Activated CD4-positive, alpha-beta T cell treated with anti-CD3 and anti-CD28 coated beads, Interleukin-2, amount 50 U/mL, for 16 hours (primary cell): Measurements from ENCODE around the gene JMJD1C.

Experiments used
- DNase-seq: peaks from one replicate; pipeline ENCODE4 v3.0.0-alpha.2; 2020

Gene JMJD1C

DNA sequence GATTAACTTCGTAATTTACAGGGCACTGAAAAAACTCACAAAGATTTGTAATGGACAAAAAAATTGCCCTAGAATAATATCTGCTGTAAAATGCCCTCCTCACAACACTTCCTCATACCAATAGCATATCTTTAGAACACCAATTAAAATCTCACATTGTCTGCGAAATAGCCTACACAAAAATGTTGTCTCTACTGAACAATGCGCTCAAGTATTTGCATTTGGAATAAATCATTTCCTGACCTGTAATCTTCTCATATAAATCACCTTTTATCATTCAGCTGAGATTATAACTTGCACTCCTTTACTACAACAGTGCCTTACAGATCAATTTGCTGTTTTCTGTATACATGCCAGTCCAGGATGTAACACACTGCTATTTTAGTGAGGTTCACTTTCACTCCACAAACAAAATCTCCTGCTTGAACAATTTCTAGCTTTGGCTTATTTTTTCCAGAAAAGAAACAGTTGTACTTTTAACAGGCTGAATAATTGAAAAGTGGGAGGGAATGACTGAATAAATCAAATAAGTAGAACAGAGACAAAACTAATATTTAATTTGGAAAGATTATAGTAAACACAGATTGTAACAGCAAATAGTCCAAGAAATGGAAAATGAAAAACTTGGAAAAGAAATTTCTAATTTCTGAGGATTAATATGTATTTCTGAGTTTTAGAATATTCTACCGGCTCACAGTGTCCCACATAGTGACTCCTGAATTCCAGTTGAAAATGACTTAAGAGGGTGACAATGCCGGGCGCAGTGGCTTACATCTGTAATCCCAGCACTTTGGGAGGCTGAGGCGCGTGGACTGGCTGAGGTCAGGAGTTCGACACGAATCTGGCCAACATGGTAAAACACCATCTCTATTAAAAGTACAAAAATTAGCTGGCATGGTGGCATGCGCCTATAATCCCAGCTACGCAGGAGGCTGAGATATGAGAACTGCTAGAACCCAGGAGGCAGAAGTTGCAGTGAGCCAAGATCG is 30.6 kb downstream of the JMJD1C start:
- no peak for DNase-seq

DNA sequence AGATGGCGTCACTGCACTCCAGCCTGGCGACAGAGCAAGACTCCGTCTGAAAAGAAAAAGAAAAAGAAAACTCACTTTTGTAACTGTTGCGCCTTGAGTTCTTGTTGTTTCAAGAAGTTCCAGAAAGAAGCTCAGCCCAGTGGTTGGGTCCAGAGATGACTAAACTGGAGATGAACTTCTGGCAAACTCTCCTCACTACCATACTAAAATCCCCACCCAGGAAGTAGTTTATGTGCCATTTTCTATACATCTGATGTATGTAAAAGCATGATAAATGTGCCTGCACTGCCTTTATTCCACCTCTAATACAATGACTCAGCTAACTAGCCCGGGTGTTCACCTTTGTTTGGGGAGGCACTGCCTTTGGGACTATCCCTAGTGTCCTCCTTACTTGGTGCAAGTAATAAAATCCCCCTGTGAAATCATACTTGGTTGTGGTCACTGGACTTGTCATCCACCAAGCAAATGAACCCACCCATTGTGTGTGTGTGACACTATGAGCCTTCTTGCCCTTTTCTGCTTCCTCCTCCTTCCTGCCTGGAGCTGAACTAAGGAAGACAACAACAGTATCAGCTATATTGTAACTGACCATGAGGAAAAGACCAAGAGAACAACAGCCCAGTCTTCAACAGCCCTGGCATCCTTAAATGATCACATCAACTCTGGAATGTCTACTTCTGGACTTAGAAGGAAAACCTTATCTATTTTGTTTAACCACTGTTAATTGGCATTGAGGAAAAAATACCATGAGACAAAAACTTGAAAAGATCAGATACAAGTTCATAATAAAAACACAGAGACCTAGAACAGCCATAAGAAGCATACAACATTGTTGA is 33.6 kb downstream of the JMJD1C start:
- peak; percentile 6 for DNase-seq

GRCh38 chr10:63430999-63431356 is 34.8 kb downstream of the JMJD1C start:
- no peak for DNase-seq

DNA sequence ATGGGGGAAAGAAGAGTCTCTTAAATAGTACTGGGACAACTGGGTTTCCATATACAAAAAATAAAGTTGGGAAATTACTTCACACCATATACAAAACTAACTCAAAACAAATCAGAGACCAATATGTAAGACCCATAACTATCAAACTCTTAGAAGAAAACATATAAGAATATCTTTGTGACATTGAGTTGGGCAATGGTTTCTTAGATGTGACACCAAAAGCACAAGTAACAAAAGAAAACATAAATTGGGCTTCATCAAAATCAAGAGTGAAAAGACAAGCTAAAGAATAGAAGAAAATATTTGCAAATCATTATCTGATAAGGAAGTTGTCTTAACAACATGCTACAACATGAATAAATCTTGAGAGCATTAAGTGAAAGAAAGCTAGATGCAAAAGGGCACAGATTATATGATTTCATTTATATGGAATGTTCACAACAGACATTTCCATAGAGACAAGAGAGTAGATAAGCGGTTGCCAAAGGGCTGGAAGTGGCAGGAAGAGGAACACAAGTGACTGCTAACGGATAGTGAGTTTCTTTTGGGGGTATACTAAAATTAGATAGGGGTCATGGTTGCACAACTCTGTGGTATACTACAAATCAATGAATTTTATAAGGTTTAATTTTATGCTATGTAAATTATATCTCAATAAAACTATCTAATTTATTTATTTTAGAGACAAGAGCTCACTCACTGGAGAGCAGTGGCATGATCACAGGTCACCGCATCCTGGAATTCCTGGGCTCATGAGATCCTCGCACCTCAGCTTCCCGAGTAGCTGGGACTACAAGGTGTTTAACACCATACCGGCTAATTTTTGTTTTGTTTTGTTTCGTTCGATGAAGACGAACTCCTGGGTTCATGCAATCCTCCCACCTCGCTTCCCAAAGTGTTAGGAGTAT is 35.4 kb downstream of the JMJD1C start:
- no peak for DNase-seq

GRCh38 chr10:63429281-63429680 is 36.5 kb downstream of the JMJD1C start:
- no peak for DNase-seq

DNA sequence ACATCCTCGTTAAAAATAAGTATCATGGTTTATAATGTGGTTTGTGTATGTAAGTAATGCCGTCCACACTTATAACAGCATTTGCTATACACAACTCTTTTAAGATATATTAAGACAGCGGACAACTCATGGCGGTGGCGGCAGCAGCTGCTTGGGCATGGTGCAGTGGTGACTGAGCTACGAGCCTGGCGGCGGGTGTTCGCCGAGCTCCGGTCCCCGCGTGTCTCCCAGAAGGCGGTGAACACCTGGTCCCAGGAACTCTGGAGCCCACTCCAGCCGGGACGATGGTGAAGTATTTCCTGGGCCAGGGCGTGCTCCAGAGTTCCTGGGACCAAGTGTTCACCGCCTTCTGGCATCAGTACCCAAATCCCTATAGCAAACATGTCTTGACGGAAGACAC is 38.8 kb downstream of the JMJD1C start:
- DNase-seq: no peak

- no peak for DNase-seq
These were observed 40.3 kb downstream of the JMJD1C start for GRCh38 chr10:63425512-63425911.

GRCh38 chr10:63424576-63424975 is 41.2 kb downstream of the JMJD1C start:
- no peak for DNase-seq

DNA sequence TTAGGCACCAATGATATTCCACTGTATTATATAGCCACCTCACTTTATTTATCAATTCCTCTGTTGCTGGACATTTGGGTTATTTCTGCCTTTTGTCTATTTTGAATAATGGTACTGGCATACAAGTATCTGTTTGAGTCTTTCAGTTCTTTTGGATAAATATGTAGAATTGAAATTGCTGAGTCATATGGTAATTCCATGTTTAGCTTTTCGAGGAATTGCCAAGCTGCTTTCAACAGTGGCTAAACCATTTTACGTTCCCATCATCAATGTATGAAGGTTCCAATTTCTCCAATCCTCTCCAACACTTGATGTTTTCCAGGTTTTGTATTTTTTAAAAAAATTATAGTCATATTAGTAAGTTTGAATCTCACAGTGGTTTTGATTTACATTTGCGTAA is 42.3 kb downstream of the JMJD1C start:
- DNase-seq: no peak

GRCh38 chr10:63421591-63421990 is 44.2 kb downstream of the JMJD1C start:
- no peak for DNase-seq

GRCh38 chr10:63416376-63416775 is 49.4 kb downstream of the JMJD1C start:
- DNase-seq: no peak

GRCh38 chr10:63415640-63416244 is 50.0 kb downstream of the JMJD1C start:
- DNase-seq: no peak

DNA sequence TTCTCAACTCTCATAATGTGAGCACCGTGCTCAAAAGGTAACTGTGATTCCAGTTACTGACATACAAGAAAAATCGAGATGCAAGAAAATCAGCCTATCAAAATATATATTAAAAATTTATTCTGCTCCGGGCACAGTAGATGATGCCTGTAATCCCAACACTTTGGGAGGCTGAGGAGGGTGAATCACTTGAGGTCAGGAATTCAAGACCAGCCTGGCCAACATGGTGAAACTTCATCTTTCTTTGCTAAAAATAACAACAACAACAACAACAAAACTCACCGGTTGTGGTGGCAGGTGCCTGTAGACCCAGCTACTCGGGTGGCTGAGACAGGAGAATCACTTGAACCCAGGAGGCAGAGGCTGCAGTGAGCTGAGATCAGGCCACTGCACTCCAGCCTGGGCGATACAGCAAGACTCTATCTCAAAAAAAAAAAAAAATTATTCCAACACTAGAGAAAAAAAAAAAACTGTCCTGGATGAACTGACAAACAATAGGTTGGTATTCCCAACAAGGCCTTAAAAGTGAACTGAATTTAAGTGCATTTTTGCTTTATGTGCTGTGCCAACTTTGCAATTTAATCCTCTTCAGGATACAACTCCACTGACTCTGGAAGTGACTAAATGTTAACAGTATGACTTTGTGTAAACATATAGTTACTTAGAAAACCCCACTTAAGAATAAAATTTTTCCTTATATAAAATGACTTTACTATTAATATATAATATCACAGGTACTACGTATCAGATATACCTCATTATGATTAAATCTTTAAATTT is 51.1 kb downstream of the JMJD1C start:
- DNase-seq: no peak

DNA sequence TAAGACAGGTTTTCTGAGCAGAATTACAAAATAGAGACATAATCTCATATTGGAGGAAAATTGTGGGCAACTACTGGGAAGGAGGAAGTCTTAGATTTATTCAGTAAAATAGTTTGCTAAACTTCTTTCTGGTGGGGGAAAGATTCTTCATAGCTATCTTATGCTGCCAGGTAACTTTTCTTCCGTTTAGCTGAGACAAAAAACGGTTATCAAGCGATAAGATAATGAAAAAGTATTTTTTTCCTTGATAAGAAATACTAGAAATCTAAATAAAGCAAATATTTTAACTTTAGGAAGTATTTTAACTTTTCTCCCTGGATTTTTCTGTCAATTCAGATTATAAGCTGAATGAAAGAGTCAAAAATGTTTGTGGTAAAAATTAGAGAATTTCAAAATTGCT is 52.3 kb downstream of the JMJD1C start:
- no peak for DNase-seq

DNA sequence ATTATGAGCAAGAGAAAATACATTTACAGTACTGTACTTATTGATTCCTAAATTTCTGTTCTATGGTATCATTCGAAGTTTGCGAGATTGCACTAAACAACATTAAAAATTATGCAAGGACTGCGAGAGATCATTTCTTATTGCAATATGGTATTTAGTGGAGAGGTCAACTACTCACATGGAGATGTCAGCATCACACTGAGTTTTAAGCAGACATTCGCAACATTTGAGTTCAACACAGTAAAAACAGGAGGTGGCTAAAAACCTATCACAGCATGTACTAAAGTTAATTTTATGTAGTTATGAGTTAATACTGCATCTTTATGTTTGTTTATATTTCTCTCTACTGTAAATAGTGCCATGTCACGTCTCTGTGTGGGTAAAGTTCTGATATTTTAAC is 53.5 kb downstream of the JMJD1C start:
- no peak for DNase-seq

GRCh38 chr10:63410633-63411032 is 55.1 kb downstream of the JMJD1C start:
- DNase-seq: no peak

DNA sequence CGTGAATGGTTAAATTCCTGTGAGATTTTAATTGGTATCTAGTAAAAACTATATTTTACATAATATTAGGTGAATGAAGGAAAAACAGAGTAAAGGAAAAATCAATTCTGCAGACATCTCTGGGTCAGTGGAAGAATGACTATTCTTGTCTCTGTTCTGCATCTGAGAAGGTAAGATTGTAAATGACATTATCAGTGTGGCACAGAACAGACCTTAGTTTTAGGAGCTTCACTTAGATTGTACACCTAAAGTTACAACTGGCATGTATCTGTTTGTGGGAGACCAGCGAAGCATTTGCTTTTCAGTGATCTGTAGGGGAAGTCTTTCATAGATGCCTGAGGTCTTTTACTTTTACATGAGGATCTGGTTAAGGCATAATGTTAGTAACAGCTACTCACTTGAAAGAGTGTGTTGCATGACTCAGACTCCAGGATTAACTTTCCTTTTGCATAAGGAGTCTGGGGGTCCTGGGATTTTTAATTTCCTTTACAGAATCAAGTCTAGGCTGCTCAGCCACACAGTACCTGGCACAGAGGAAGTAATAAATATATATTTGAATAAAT is 56.2 kb downstream of the JMJD1C start:
- DNase-seq: no peak

GRCh38 chr10:63407136-63407662 is 58.6 kb downstream of the JMJD1C start:
- no peak for DNase-seq

GRCh38 chr10:63396133-63396761 is 69.5 kb downstream of the JMJD1C start:
- DNase-seq: no peak

GRCh38 chr10:63393050-63393449 is 72.7 kb downstream of the JMJD1C start:
- DNase-seq: no peak
